OCI-LY1 (cell line): Measurements from ENCODE around the gene ELMO1.

Experiments used
- EZH2 ChIP-seq: fragments of 200-600 bp; sonication (generic), shearing (Covaris generic); IDR thresholded peaks from 2 replicates; pipeline ENCODE4 v1.8.0; 2017; ENCODE audit warnings: borderline replicate concordance, mixed run types, mild to moderate bottlenecking, antibody characterized with exemption, low read length, moderate library complexity, mixed read lengths
- TF ChIP-seq, protein P1 (sequence below): fragments of 200-600 bp; sonication (generic), shearing (Covaris generic); IDR thresholded peaks from 2 replicates; pipeline ENCODE4 v1.5.1; 2017; ENCODE audit warnings: mild to moderate bottlenecking, antibody characterized with exemption, low read length, moderate library complexity, mixed read lengths

DNA sequence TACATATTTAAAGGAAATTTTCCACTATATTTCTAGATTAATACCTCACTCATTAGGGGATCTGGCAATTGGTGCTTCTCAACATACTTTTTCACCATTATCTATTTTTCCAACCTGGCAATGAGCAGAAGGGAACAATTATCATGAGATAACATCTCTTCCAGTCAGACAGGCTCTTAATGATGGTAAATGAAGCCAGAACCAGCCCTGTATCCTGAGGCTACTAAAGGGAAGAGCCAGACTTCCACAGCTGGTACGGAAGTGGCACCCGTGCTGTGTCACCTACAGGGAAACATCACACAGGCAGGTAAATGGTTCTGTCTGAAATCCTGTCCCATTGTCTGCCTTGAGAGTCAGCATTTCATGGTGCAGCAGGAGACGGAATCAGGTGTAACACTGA lies 75.9 kb downstream of the ELMO1 start:
- no peak for TF ChIP-seq EZH2
- TF ChIP-seq, protein P1, sequence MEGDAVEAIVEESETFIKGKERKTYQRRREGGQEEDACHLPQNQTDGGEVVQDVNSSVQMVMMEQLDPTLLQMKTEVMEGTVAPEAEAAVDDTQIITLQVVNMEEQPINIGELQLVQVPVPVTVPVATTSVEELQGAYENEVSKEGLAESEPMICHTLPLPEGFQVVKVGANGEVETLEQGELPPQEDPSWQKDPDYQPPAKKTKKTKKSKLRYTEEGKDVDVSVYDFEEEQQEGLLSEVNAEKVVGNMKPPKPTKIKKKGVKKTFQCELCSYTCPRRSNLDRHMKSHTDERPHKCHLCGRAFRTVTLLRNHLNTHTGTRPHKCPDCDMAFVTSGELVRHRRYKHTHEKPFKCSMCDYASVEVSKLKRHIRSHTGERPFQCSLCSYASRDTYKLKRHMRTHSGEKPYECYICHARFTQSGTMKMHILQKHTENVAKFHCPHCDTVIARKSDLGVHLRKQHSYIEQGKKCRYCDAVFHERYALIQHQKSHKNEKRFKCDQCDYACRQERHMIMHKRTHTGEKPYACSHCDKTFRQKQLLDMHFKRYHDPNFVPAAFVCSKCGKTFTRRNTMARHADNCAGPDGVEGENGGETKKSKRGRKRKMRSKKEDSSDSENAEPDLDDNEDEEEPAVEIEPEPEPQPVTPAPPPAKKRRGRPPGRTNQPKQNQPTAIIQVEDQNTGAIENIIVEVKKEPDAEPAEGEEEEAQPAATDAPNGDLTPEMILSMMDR: no peak
